GM12878 (cell line): ENCODE results near the gene NFAT5. TPM values are rescaled to one million over a fixed set of nuclear protein-coding genes. Genes with fewer than 3 reads are reported as not detected.
A peak's percentile ranks its signal among the peaks of the same experiment; 100 is the strongest.

ENCODE experiments used
- microRNA counts: library from miRNA; unstranded; fragments of <30 nt; microRNA quantifications from one replicate; lab custom pipeline; 2016
- microRNA-seq: library from miRNA; unstranded; fragments of <30 nt; microRNA quantifications from one replicate; pipeline ENCODE4, GENCODE V29; 2018
- polyA plus RNA-seq, 11 experiments: library from polyadenylated mRNA; depleted of rRNA in 4 of 11; unstranded in 6 of 11; stranded (reverse) in 5 of 11; fragments of >200 nt; fragmentation: Nextera tagmentation in 4 of 11; fragmentation: Illumina TruSeq in 1 of 11; extraction: Ambion mirVana in 4 of 11; extraction: Trizol in 1 of 11; gene quantifications; 1 replicate in 1 of 11; 2 replicates in 10 of 11; pipeline versions ENCODE4 v1.2.1 to v1.2.3, GENCODE V29; 2011 to 2016; ENCODE audit warnings: inconsistent platforms in 2 of 11, missing spikeins in 2 of 11, low read depth in 1 of 11
- small RNA-seq: library from RNA; depleted of rRNA; stranded (forward); fragments of <200 nt; gene quantifications from one replicate; pipeline ENCODE3, GENCODE V24; 2014
- total RNA-seq, 4 experiments: library from RNA; depleted of rRNA in 3 of 4; stranded (reverse); fragments of >200 nt in 3 of 4; fragmentation: Illumina TruSeq in 1 of 4; extraction: Trizol in 1 of 4; gene quantifications; 2 replicates each; pipeline versions ENCODE4 v1.2.1 to v1.2.3, GENCODE V29; 2013 to 2021

NFAT5 gene
- total and polyA plus RNA-seq, 10 of the 15 experiments (the other 5 are each of a cell fraction or from before 2014, with no cell fraction given): 0.58 to 31.5 (median 12.7) TPM

MicroRNAs within 50 kb of the gene (microRNA counts, 767-probe panel; counts per million panel counts)
- 977 counts per million, percentile 26 among the panel's probes with 10 or more counts for microRNA hsa-miR-1538 (lab: Ali Mortazavi, UCI)

Small RNA genes within 50 kb of the gene (microRNA-seq; reads per million reads assigned to microRNA genes)
- gene MIR1538: 8.3 reads per million, percentile 41 among the genes with 10 or more reads in this experiment

Small RNA genes within 50 kb of the gene (small RNA-seq; reads per million reads assigned to genes)
- gene MIR1538: not detected

Other genes starting within 250 kb of the NFAT5 start
Only the 7 nearest of the 9 such genes appear.
- gene NIP7, start 226.2 kb upstream of the NFAT5 start, total RNA-seq (2014; rRNA removed): 35.5 and 43.2 TPM in 2 replicates
- 54.1 and 58.9 TPM in 2 replicates for gene NIP7, start 226.2 kb upstream of the NFAT5 start, total RNA-seq (2014; rRNA removed; fragmentation: Illumina TruSeq; extraction: Trizol)
- gene NIP7, start 226.2 kb upstream of the NFAT5 start, total RNA-seq (2021): 38.5 and 39.1 TPM in 2 replicates
- gene NIP7, start 226.2 kb upstream of the NFAT5 start, polyA plus RNA-seq (2011; rRNA removed): 18.8 and 20.7 TPM in 2 replicates
- gene NIP7, start 226.2 kb upstream of the NFAT5 start, polyA plus RNA-seq (2014; fragmentation: Illumina TruSeq; extraction: Trizol): 57.7 and 68.6 TPM in 2 replicates
- 10 to 100 TPM; 57.8 to 62.9 TPM for gene NIP7, start 226.2 kb upstream of the NFAT5 start, polyA plus RNA-seq (2014; fragmentation: Nextera tagmentation; extraction: Ambion mirVana)
- gene NIP7, start 226.2 kb upstream of the NFAT5 start, polyA plus RNA-seq (2014; rRNA removed): 35.5 and 38.6 TPM in 2 replicates
- 10 to 100 TPM; 56.6 to 56.7 TPM for gene NIP7, start 226.2 kb upstream of the NFAT5 start, polyA plus RNA-seq (2016; fragmentation: Nextera tagmentation; extraction: Ambion mirVana)
- gene TMED6, start 214.2 kb upstream of the NFAT5 start, total RNA-seq (2014; rRNA removed): 0.27 and 0.40 TPM in 2 replicates
- gene TMED6, start 214.2 kb upstream of the NFAT5 start, total RNA-seq (2014; rRNA removed; fragmentation: Illumina TruSeq; extraction: Trizol): 0.37 and 1.1 TPM in 2 replicates
- 0.48 and 1.7 TPM in 2 replicates for gene TMED6, start 214.2 kb upstream of the NFAT5 start, total RNA-seq (2021)
- gene TMED6, start 214.2 kb upstream of the NFAT5 start, polyA plus RNA-seq (2011; rRNA removed): 0.30 and 0.36 TPM in 2 replicates
- 0.78 and 1.4 TPM in 2 replicates for gene TMED6, start 214.2 kb upstream of the NFAT5 start, polyA plus RNA-seq (2014; fragmentation: Illumina TruSeq; extraction: Trizol)
- gene TMED6, start 214.2 kb upstream of the NFAT5 start, polyA plus RNA-seq (2014; fragmentation: Nextera tagmentation; extraction: Ambion mirVana): under 1 TPM; 0.40 to 0.80 TPM
- 0.27 and 0.52 TPM in 2 replicates for gene TMED6, start 214.2 kb upstream of the NFAT5 start, polyA plus RNA-seq (2014; rRNA removed)
- gene TMED6, start 214.2 kb upstream of the NFAT5 start, polyA plus RNA-seq (2016; fragmentation: Nextera tagmentation; extraction: Ambion mirVana): under 1 TPM; 0.78 to 0.83 TPM
- gene TERF2, start 180.0 kb upstream of the NFAT5 start, total RNA-seq (2014; rRNA removed): 11.1 and 12.6 TPM in 2 replicates
- gene TERF2, start 180.0 kb upstream of the NFAT5 start, total RNA-seq (2014; rRNA removed; fragmentation: Illumina TruSeq; extraction: Trizol): 16.3 and 16.8 TPM in 2 replicates
- 35.7 and 40.9 TPM in 2 replicates for gene TERF2, start 180.0 kb upstream of the NFAT5 start, total RNA-seq (2021)
- gene TERF2, start 180.0 kb upstream of the NFAT5 start, polyA plus RNA-seq (2011; rRNA removed): 20.2 and 22.8 TPM in 2 replicates
- 45.1 and 47.5 TPM in 2 replicates for gene TERF2, start 180.0 kb upstream of the NFAT5 start, polyA plus RNA-seq (2014; fragmentation: Illumina TruSeq; extraction: Trizol)
- gene TERF2, start 180.0 kb upstream of the NFAT5 start, polyA plus RNA-seq (2014; fragmentation: Nextera tagmentation; extraction: Ambion mirVana): 10 to 100 TPM; 15.7 to 18.2 TPM
- 19.8 and 22.4 TPM in 2 replicates for gene TERF2, start 180.0 kb upstream of the NFAT5 start, polyA plus RNA-seq (2014; rRNA removed)
- 10 to 100 TPM in 1 of 2 experiments, 1 to 10 TPM in 1; 4.8 to 17.1 TPM for gene TERF2, start 180.0 kb upstream of the NFAT5 start, polyA plus RNA-seq (2016; fragmentation: Nextera tagmentation; extraction: Ambion mirVana)
- 161 and 206 TPM in 2 replicates for gene CYB5B, start 141.3 kb upstream of the NFAT5 start, total RNA-seq (2014; rRNA removed)
- gene CYB5B, start 141.3 kb upstream of the NFAT5 start, total RNA-seq (2014; rRNA removed; fragmentation: Illumina TruSeq; extraction: Trizol): 175 and 180 TPM in 2 replicates
- gene CYB5B, start 141.3 kb upstream of the NFAT5 start, total RNA-seq (2021): 168 TPM in 2 replicates
- 293 and 322 TPM in 2 replicates for gene CYB5B, start 141.3 kb upstream of the NFAT5 start, polyA plus RNA-seq (2011; rRNA removed)
- 305 and 355 TPM in 2 replicates for gene CYB5B, start 141.3 kb upstream of the NFAT5 start, polyA plus RNA-seq (2014; fragmentation: Illumina TruSeq; extraction: Trizol)
- gene CYB5B, start 141.3 kb upstream of the NFAT5 start, polyA plus RNA-seq (2014; fragmentation: Nextera tagmentation; extraction: Ambion mirVana): 100 to 1,000 TPM; 170 to 182 TPM
- 141 and 145 TPM in 2 replicates for gene CYB5B, start 141.3 kb upstream of the NFAT5 start, polyA plus RNA-seq (2014; rRNA removed)
- 100 to 1,000 TPM; 239 to 244 TPM for gene CYB5B, start 141.3 kb upstream of the NFAT5 start, polyA plus RNA-seq (2016; fragmentation: Nextera tagmentation; extraction: Ambion mirVana)
- 24.6 and 26.4 TPM in 2 replicates for gene NQO1, start 160.6 kb downstream of the NFAT5 start, total RNA-seq (2014; rRNA removed)
- 27.6 and 33.4 TPM in 2 replicates for gene NQO1, start 160.6 kb downstream of the NFAT5 start, total RNA-seq (2014; rRNA removed; fragmentation: Illumina TruSeq; extraction: Trizol)
- 24.0 and 25.0 TPM in 2 replicates for gene NQO1, start 160.6 kb downstream of the NFAT5 start, total RNA-seq (2021)
- gene NQO1, start 160.6 kb downstream of the NFAT5 start, polyA plus RNA-seq (2011; rRNA removed): 29.0 and 34.1 TPM in 2 replicates
- 25.5 and 35.9 TPM in 2 replicates for gene NQO1, start 160.6 kb downstream of the NFAT5 start, polyA plus RNA-seq (2014; fragmentation: Illumina TruSeq; extraction: Trizol)
- gene NQO1, start 160.6 kb downstream of the NFAT5 start, polyA plus RNA-seq (2014; fragmentation: Nextera tagmentation; extraction: Ambion mirVana): 10 to 100 TPM; 35.2 to 40.0 TPM
- gene NQO1, start 160.6 kb downstream of the NFAT5 start, polyA plus RNA-seq (2014; rRNA removed): 25.0 and 26.0 TPM in 2 replicates
- 10 to 100 TPM; 82.4 to 84.9 TPM for gene NQO1, start 160.6 kb downstream of the NFAT5 start, polyA plus RNA-seq (2016; fragmentation: Nextera tagmentation; extraction: Ambion mirVana)
- 55.6 and 64.0 TPM in 2 replicates for gene NOB1, start 189.0 kb downstream of the NFAT5 start, total RNA-seq (2014; rRNA removed)
- 67.0 and 68.6 TPM in 2 replicates for gene NOB1, start 189.0 kb downstream of the NFAT5 start, total RNA-seq (2014; rRNA removed; fragmentation: Illumina TruSeq; extraction: Trizol)
- gene NOB1, start 189.0 kb downstream of the NFAT5 start, total RNA-seq (2021): 93.1 and 97.9 TPM in 2 replicates
- gene NOB1, start 189.0 kb downstream of the NFAT5 start, polyA plus RNA-seq (2011; rRNA removed): 86.4 and 112 TPM in 2 replicates
- gene NOB1, start 189.0 kb downstream of the NFAT5 start, polyA plus RNA-seq (2014; fragmentation: Illumina TruSeq; extraction: Trizol): 51.1 and 87.9 TPM in 2 replicates
- gene NOB1, start 189.0 kb downstream of the NFAT5 start, polyA plus RNA-seq (2014; fragmentation: Nextera tagmentation; extraction: Ambion mirVana): 10 to 100 TPM; 31.1 to 44.0 TPM
- gene NOB1, start 189.0 kb downstream of the NFAT5 start, polyA plus RNA-seq (2014; rRNA removed): 117 and 121 TPM in 2 replicates
- 10 to 100 TPM; 76.9 to 79.1 TPM for gene NOB1, start 189.0 kb downstream of the NFAT5 start, polyA plus RNA-seq (2016; fragmentation: Nextera tagmentation; extraction: Ambion mirVana)
- gene WWP2, start 196.4 kb downstream of the NFAT5 start, total RNA-seq (2014; rRNA removed): 22.5 and 27.3 TPM in 2 replicates
- 16.9 and 20.3 TPM in 2 replicates for gene WWP2, start 196.4 kb downstream of the NFAT5 start, total RNA-seq (2014; rRNA removed; fragmentation: Illumina TruSeq; extraction: Trizol)
- gene WWP2, start 196.4 kb downstream of the NFAT5 start, total RNA-seq (2021): 40.4 and 47.0 TPM in 2 replicates
- 5.0 and 8.6 TPM in 2 replicates for gene WWP2, start 196.4 kb downstream of the NFAT5 start, polyA plus RNA-seq (2011; rRNA removed)
- gene WWP2, start 196.4 kb downstream of the NFAT5 start, polyA plus RNA-seq (2014; fragmentation: Illumina TruSeq; extraction: Trizol): 27.4 and 33.7 TPM in 2 replicates
- gene WWP2, start 196.4 kb downstream of the NFAT5 start, polyA plus RNA-seq (2014; fragmentation: Nextera tagmentation; extraction: Ambion mirVana): 1 to 10 TPM; 2.8 to 2.9 TPM
- 18.5 and 21.6 TPM in 2 replicates for gene WWP2, start 196.4 kb downstream of the NFAT5 start, polyA plus RNA-seq (2014; rRNA removed)
- 10 to 100 TPM; 29.8 to 31.4 TPM for gene WWP2, start 196.4 kb downstream of the NFAT5 start, polyA plus RNA-seq (2016; fragmentation: Nextera tagmentation; extraction: Ambion mirVana)